Body of pancreas (tissue), 4 donors: ENCODE results near the gene GPR12. TPM values are rescaled to one million over a fixed set of nuclear protein-coding genes. Genes with fewer than 3 reads are reported as not detected.

ENCODE experiments used
- ATAC-seq: fragments of 150-250 bp; one replicate; pipeline ENCODE4 v1.9.1; 2016
- DNase-seq, 4 donors: peaks; one replicate each; pipeline ENCODE4 v3.0.0-alpha.2; 2019
- H3K27ac ChIP-seq, 4 donors: fragments of 200-600 bp; sonication (generic); 1 replicate in 3 of 4; 2 replicates in 1 of 4; pipeline versions ENCODE4 v1.5.1 to v1.6.1; 2016 to 2019; ENCODE audit warnings: mild to moderate bottlenecking in 1 of 4, mixed read lengths in 1 of 4, moderate library complexity in 1 of 4
- H3K27me3 ChIP-seq, 2 donors: fragments of 200-600 bp; sonication (generic); one replicate each; pipeline ENCODE4 v1.6.0; 2016; ENCODE audit warnings: mild to moderate bottlenecking in 1 of 2
- H3K36me3 ChIP-seq, 2 donors: fragments of 200-600 bp; sonication (generic); replicated peaks in 1 of 2; 2 replicates each; pipeline ENCODE4 v1.5.1; 2016; ENCODE audit warnings: low read depth in 2 of 2; ENCODE audit not compliant: insufficient read depth in 1 of 2
- H3K4me1 ChIP-seq: fragments of 200-600 bp; sonication (generic); one replicate; pipeline ENCODE4 v1.6.0; 2016
- H3K4me3 ChIP-seq, 2 donors: fragments of 200-600 bp; sonication (generic); 1 replicate in 1 of 2; 2 replicates in 1 of 2; pipeline ENCODE4 v1.5.1; 2016 to 2019
- H3K9me3 ChIP-seq, 3 donors: fragments of 200-600 bp; sonication (generic); 1 replicate in 2 of 3; 2 replicates in 1 of 3; pipeline ENCODE4 v1.5.1; 2016
- POLR2A ChIP-seq, 3 donors: fragments of 450-650 bp; IDR thresholded peaks; one replicate each; pipeline ENCODE4 v1.6.1; 2016; ENCODE audit warnings: antibody characterized with exemption in 3 of 3, mild to moderate bottlenecking in 2 of 3
- WGBS, 2 donors: methylation state at CpG; one replicate each; pipeline ENCODE4 v1.1.5; 2017; 5-methylcytosine and 5-hydroxymethylcytosine counted together
- intact Hi-C: fragments of 100-400 bp; cut with DNase I; formaldehyde crosslinking; loops from one replicate; pipeline ENCODE4 v1.15.1; 2023
- total RNA-seq, 2 donors: library from RNA; depleted of rRNA; stranded (reverse); fragments of >200 nt; gene quantifications; one replicate each; pipeline ENCODE4 v1.1.0, GENCODE V29; 2016
- TF ChIP-seq, protein P1 (sequence below), 7 experiments: fragments of 450-650 bp in 4 of 7; fragments of 200-600 bp in 3 of 7; sonication (generic) in 3 of 7; IDR thresholded peaks; one replicate each; pipeline ENCODE4 v1.5.1; 2016 to 2019; ENCODE audit warnings: antibody characterized with exemption in 7 of 7

Gene GPR12
- total RNA-seq, 2 donors from 2014 or later, result not detected

DNA sequence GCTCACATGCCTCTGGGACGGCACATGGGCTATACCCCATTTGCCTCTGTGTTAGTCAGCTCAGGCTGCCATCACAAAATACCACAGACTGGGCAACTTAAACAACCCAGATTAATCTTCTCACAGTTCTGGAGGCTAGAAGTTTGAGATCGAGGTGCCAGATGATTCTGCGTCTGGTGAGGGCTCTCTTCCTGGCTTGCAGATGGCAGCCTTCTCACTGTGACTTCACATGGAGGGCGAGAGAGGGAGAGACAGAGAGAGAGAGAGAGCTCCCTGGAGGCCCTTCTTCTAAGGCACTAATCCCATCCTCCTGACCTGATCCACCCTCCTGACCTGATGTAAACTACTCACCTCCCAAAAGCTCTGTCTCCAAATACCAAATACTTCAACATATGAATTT is 55.0 kb downstream of the GPR12 start:
- H3K36me3 ChIP-seq, result no peaks in the 10 kb centered on the region
- H3K9me3 ChIP-seq, result no peaks in the 10 kb centered on the region
- TF ChIP-seq, protein P1, sequence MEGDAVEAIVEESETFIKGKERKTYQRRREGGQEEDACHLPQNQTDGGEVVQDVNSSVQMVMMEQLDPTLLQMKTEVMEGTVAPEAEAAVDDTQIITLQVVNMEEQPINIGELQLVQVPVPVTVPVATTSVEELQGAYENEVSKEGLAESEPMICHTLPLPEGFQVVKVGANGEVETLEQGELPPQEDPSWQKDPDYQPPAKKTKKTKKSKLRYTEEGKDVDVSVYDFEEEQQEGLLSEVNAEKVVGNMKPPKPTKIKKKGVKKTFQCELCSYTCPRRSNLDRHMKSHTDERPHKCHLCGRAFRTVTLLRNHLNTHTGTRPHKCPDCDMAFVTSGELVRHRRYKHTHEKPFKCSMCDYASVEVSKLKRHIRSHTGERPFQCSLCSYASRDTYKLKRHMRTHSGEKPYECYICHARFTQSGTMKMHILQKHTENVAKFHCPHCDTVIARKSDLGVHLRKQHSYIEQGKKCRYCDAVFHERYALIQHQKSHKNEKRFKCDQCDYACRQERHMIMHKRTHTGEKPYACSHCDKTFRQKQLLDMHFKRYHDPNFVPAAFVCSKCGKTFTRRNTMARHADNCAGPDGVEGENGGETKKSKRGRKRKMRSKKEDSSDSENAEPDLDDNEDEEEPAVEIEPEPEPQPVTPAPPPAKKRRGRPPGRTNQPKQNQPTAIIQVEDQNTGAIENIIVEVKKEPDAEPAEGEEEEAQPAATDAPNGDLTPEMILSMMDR (IDR thresholded peaks at IDR 0.05), result no peak
- TF ChIP-seq POLR2A (IDR thresholded peaks at IDR 0.05), result no peak
- WGBS, 2 donors, result 59 to 82% methylated on average over 4 of the region's 4 CpGs
- no peak overlapping the region for H3K4me3 ChIP-seq
- no peak overlapping the region for H3K27ac ChIP-seq
- ATAC-seq (no peak), DNase-seq (no peak)
- H3K4me1 ChIP-seq, result no peaks in the 10 kb centered on the region
- intact Hi-C loops, result loop anchor here (10.0 kb wide), 1 partner anchor 219 kb away; no protein-coding TSS in a partner anchor
- H3K27me3 ChIP-seq, result no peaks in the 10 kb centered on the region

Other genes starting within 250 kb of the GPR12 start
- 10 to 100 TPM in 1 of 2 donors, 1 to 10 TPM in 1; 6.0 to 13.2 TPM for gene WASF3, start 203.1 kb downstream of the GPR12 start, total RNA-seq